NCI-H2227 (cell line): Measurements from ENCODE around the gene ACP6.
"Not testable (repeated sequence)": the region's sequence is repeated elsewhere in the genome, so short reads cannot be mapped to it uniquely, and the experiment has no call there.

Source experiments
- DNase-seq: peaks from one replicate; lab custom pipeline; 2025; ENCODE audit not compliant: unreplicated experiment; lab: John Stamatoyannopoulos, UW

The ACP6 gene

GRCh38 chr1:147670319-147671001, at the start of gene ACP6:
Gene ACP6 (minus strand): TSS chr1:147670524. CDS start chr1:147670048, 476 bp downstream.
- DNase-seq: peak; percentile 95

GRCh38 chr1:147719711-147720225, 49.4 kb upstream of the ACP6 start:
- no peak for DNase-seq

- no peak for DNase-seq
These were observed 48.8 kb upstream of the ACP6 start for GRCh38 chr1:147719029-147719698.

- DNase-seq: no peak
These were observed 47.4 kb upstream of the ACP6 start for GRCh38 chr1:147717706-147718097.

GRCh38 chr1:147717051-147717705, 46.9 kb upstream of the ACP6 start:
- DNase-seq: no peak

- no peak for DNase-seq
These were observed 42.3 kb upstream of the ACP6 start for GRCh38 chr1:147712605-147713004.

- DNase-seq: peak; percentile 72
These were observed 30.0 kb upstream of the ACP6 start for GRCh38 chr1:147700042-147701006.

GRCh38 chr1:147699686-147700041, 29.3 kb upstream of the ACP6 start:
- no peak for DNase-seq

GRCh38 chr1:147683163-147683763, 12.9 kb upstream of the ACP6 start:
- no peak for DNase-seq

GRCh38 chr1:147680608-147681235, 10.4 kb upstream of the ACP6 start:
- not testable (repeated sequence) for DNase-seq

GRCh38 chr1:147677681-147678080, 7.4 kb upstream of the ACP6 start:
- not testable (repeated sequence) for DNase-seq

- DNase-seq: no peak
These were observed 6.2 kb upstream of the ACP6 start for GRCh38 chr1:147676311-147677085.

- no peak for DNase-seq
These were observed 3.5 kb upstream of the ACP6 start for GRCh38 chr1:147673816-147674215.

GRCh38 chr1:147673406-147673805, 3.1 kb upstream of the ACP6 start:
- no peak for DNase-seq

GRCh38 chr1:147669469-147670318, 630 bp downstream of the ACP6 start:
- DNase-seq: peak; percentile 42

GRCh38 chr1:147665521-147665920, 4.8 kb downstream of the ACP6 start:
- DNase-seq: no peak

- DNase-seq: no peak
These were observed 6.1 kb downstream of the ACP6 start for GRCh38 chr1:147664206-147664605.

- DNase-seq: no peak
These were observed 15.8 kb downstream of the ACP6 start for GRCh38 chr1:147654511-147654910.
